ENCODE results near the gene SCGB1D4.
"Not testable (repeated sequence)": the region's sequence is repeated elsewhere in the genome, so short reads cannot be mapped to it uniquely, and the experiment has no call there.

SCGB1D4 gene, protein sequence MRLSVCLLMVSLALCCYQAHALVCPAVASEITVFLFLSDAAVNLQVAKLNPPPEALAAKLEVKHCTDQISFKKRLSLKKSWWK

DNA sequence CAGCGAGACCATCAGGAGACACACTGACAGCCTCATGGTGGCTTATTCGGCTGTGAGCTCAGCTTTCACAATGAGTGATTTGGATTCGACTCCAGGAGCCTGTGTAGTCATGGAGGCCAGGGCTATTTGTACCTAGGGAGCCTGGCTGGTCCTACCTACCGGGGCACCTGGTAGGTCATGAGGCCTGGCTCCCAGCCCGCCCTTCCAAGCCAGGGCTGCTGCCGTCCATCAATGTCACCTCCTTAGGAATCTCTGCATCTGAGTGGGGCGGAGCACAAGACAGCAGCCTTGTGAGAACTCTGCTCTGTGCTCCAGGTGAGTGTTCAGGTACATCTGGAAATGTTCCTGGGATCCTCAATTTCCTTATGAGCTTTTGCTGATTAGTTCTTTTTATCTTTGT, at the start of gene SCGB1D4:
SCGB1D4 (minus strand) TSS at position 101 of the 400 bp plus-strand sequence; CDS start at position 36, 65 bp downstream.
- DNase-seq = no peak

DNA sequence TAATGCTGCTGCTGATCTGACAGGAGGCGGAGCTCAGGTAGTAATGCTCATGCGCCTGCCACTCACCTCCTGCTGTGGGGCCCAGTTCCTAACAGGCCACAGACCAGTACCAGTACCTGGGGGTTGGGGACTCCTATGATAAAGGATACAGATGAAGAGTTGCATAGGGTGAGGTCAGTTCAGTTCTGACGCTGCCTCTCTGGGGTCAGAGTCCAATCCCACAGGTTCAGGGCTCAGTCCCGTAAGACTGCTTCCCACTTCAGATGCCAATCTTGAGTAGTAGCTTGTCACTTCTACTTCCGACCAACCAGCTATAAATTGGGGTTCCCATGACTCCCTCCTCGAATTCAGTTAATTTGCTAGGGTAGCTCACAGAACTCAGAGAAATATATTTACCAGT, 47.0 kb upstream of the SCGB1D4 start:
- DNase-seq = no peak

DNA sequence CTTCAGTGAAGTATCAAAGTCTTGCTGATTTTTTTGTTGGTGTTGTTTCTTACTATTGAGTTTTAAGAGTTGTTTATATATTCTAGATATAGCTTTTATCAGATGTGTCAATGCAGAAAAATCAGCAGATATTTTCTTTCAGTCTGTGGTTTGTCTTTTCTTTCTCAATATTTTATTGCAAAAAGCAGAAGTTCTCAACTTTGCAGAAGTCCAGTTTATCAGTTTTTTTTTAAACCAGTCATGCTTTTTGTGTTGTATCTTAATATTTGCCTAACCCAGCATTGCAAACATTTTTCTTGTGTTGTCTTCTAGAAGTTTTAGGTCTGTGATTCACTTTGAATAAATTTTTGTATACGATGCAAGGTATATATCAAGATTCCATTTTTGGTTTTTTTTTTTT, 45.3 kb upstream of the SCGB1D4 start:
- no peak for DNase-seq

DNA sequence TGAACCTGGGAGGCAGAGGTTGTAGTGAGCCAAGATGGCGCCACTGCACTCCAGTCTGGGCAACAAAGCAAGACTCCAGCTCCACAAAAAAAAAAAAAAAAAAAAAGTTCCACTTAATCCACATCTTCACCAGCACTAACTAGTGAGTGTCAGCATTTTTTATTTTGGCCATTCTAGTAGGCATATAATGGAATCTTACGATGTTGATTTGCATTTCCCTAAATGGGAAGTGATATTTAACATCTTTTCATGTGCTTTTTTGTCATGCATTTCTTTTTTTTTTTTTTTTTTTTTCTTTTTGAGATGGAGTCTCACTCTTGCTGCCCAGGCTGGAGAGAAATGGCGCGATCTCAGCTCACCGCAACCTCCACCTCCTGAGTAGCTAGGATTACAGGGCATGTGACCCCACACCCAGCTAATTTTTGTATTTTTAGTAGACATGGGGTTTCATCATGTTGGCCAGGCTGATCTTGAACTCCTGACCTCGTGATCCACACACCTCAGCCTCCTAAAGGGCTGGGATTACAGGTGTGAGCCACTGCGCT, 44.8 kb upstream of the SCGB1D4 start:
- DNase-seq = not testable (repeated sequence)

DNA sequence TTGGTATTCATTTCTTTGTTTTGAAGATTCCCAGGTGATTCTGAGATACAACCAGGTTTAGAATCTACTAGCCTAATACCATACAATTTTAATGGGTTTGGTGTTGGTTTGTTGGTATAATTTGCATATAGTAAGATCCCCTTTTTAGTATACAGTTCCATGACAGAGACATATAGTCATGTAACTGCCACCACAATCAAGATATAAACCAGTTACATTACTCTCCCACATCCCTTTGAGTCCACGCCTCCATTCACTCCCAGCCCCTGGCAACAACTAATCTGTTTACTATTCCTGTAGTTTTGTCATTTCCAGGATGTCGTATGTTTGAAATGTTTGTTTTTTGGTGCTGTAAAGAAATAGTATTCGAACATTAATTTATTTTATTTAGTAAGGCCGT, 42.7 kb upstream of the SCGB1D4 start:
- DNase-seq = no peak

DNA sequence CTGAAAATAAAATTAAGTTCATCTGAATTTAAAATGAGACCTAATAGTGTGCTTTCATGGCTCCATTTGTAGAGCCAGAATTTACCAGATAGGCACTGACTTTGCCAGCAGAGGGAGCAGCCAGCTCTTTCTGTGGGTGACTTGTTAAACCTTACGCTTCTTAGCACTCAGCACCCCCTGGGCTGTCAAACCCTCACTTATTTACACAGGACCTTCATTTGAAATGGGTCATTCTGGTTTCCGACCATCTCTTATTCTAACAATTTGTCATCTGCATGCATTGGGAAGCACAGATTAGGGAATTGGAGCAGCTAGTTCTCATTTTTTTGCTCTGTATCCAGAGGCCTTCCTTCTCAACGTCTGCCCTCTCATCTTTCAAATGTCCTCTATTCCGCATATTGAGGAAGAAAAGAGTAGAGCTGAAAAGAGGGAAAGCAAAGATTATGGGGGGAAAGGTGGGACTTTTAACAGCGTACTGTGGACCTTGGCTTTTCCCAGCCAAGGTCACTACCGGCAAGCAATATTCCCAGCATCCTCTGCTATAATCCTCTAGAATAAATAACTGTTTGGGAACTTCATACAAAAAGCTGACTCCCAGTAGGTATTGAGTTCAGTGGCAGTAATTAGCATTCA, 41.5 kb upstream of the SCGB1D4 start:
- DNase-seq = peak; percentile 29

DNA sequence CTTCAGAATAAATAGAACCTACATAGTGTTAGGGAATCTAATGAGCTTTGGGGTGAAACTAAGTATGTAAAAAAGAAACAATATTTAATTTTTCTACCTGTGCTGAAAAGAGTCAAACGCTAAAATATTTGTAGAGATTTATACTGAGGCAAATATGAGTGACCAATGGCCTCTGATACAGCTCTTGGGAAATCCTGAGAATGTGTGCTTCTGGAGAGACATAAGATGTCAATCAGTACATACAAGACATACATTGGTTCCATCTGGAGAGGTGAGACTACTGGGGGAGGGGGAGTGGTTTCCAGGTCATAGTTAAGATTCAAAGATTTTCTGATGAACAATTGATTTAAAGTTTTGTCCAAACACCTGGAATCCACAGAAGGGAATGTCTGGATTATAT, 39.3 kb upstream of the SCGB1D4 start:
- no peak for DNase-seq

DNA sequence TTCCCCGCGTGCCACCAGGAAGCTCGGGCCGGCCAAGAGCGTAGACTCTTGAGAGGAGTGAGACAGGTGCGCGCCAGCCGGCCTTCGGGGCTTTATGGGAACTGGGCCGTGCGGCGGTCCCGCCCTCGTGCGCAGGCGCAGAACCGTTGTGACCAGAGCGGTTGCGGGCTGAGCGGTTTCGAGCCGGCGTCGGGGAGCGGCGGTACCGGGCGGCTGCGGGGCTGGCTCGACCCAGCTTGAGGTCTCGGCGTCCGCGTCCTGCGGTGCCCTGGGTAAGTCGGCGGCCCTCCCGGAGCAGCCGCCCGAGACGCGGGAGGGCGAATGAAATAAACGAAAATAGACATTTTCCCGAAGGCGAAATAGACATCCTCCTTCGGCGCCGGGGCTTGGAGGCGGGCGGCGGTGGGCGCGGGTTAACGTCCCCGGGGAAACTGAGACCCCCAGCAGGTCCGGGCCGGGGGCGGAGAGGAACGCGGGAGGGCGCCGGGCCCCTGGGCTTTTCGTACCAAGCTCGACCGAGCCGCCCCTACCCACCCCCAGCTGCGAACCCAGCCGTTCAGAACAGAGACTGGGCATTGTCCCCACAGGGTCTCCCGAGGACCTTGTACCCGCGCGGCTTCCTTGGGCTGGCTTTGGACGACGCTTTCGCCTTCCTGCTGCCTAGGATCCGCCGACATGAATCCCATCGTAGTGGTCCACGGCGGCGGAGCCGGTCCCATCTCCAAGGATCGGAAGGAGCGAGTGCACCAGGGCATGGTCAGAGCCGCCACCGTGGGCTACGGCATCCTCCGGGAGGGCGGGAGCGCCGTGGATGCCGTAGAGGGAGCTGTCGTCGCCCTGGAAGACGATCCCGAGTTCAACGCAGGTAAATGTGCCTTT, 38.7 kb upstream of the SCGB1D4 start, which contains the start of gene ASRGL1:
ASRGL1 (plus strand) TSS at position 146 of the 879 bp plus-strand sequence; CDS start at position 676, 530 bp downstream.
- peak; percentile 81 for DNase-seq

DNA sequence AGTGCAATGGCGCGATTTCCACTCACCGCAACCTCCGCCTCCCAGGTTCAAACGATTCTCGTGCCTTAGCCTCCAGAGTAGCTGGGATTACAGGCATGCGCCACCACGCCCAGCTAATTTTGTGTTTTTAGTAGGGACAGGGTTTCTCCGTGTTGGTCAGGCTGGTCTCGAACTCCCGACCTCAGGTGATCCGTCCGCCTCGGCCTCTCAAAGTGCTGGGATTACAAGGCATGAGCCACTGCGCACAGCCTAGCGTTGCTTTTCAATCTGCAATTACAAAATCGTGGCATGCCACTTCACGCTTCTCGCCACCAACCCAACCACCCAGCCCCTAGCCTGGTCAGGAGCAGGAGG, 38.1 kb upstream of the SCGB1D4 start:
- not testable (repeated sequence) for DNase-seq

DNA sequence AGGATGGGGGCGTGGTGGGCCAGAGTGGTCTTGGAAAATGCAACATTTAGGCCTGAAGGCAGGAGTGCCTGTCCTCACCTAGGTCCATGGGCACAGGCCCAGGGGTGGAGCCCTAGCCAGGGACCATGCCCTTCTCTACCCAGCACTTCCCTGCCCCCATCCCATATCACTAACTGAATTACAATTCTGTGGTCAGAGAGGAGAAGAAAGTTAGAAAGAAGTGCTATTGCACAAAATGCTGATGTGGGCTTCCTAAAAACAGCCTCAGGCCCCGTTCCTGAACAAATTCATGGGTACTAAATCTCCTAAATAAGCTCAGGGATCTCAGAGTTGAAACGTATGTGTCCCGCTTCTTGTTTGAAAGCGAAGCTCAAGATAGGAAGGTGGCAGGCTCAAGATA, 34.9 kb upstream of the SCGB1D4 start:
- no peak for DNase-seq

DNA sequence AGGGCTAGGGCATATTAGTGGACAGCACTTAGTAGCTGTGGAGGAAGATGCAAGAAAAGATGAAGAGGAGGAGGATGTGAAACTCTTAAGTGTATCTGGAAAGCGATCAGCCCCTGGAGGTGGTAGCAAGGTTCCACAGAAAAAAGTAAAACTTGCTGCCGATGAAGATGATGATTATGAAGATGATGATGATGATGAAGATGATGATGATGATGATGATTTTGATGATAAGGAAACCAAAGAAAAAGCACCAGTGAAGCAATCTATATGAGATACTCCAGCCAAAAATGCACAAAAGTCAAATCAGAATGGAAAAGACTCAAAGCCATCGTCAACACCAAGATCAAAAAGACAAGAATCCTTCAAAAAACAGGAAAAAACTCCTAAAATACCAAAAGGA, 32.4 kb upstream of the SCGB1D4 start:
- DNase-seq = not testable (repeated sequence)

DNA sequence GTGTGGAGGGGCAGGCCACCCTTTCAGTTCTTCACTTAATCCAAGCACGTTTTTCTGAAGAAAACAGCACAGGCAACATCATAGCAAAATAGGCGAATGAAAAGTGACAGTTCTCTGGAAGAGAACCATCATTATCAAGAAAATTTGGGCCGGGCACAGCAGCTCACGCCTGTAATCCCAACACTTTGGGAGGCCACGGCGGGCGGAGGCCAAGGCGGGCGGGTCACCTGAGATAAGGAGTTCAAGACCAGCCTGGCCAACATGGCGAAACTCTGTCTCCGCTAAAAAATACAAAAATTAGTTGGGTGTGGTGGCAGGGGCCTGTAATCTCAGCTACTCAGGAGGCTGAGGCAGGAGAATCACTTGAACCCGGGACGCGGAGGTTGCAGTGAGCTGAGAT, 28.7 kb upstream of the SCGB1D4 start:
- not testable (repeated sequence) for DNase-seq

DNA sequence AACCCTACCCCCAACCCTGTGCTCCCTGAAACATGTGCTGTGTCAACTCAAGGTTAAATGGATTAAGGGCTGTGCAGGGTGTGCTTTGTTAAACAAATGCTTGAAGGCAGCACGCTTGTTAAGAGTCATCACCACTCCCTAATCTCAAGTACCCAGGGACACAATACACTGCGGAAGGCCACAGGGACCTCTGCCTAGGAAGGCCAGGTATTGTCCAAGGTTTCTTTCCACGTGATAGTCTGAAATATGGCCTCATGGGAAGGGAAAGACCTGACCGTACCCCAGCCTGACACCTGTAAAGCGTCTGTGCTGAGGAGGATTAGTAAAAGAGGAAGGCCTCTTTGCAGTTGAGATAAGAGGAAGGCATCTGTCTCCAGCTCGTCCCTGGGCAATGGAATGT, 27.8 kb upstream of the SCGB1D4 start:
- not testable (repeated sequence) for DNase-seq

DNA sequence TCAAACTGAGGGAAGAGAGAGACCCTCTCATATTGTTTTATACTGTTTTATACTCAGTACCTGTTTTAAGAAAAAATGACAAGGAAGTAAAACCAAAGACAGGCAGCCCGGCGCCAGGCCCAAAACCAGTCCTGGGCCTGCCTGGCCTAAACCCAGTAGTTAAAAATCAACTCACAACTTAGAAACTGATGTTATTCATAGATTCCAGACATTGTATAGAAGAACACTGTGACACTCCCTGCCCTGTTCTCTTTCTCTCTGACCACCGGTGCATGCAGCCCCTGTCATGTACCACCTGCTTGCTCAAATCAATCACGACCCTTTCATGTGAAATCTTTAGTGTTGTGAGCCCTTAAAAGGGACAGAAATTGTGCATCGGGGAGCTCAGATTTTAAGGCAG, 26.9 kb upstream of the SCGB1D4 start:
- not testable (repeated sequence) for DNase-seq

DNA sequence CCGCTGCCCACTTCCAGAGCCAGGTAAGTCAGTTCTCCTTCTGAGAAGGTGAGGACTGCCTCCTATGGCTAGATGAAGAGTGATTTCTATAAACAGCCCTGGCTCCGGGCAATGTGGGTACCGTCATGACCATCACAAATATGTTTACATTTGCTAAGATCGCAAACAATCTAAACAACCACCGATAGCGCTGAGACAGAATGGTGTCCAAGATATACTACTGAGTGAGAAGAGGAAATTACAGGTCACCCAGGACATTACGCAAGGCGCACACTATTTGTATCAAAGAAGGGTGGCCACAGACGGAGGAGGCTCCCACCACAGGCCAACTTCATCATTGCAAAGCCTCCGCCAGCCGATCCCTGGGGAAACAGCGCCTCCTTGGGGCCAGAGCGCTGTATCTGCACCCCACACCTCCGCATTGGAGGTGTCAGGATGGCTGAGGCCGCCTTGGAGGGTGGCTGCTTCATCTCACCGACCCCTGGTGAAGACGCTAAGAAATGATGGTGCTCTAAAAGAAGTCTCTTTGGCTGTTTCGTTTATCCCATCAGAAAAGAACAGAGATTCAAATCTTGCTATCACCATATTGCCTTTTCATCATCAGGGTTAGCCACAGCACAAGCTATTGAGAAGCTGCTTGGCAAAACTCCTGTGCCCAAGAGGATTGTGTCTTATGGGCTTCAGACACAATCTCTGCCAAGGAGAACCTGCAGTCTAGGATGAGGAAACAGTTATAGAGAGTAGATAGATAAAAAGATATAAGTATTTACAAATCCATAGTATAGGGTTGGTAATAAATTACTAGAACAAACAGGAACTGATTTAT, 26.1 kb upstream of the SCGB1D4 start:
- DNase-seq = no peak

DNA sequence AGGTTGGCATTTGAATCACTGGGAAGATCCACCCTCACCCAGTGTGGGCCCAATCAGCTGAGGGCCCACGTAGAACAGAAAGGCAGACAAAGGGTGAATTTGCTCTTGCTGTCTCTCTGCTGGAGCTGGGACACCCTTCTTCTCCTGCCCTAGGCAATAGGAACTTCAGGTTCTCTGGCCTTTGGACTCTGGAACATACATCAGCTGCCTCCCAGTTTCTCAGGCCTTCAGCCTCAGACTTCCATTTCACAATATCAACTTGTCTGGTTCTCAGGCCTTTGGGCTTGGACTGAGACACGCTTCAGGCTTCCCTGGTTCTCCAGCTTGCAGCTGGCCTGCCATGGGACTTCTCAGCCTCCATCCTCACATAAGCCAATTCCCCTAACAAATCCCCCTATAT, 23.6 kb upstream of the SCGB1D4 start:
- DNase-seq = no peak

DNA sequence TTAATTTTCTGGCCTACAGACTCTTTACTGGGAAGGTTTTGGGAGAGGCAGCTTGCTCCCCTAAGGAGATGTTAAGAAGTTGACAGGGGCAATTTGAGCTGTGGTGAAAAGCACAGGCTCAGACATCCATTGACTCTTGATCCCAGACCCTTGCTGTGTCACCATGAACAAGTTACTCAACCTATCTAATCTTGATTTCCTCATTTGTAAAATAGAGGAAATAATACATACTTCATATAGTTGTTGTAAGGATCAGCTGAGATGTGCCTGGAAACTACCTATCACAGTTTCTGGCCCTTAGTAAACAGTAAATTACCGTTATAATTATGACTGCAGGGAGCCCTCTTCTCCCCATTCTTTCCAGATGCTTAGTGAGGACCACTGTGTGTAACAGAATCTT, 16.6 kb upstream of the SCGB1D4 start:
- DNase-seq = no peak

DNA sequence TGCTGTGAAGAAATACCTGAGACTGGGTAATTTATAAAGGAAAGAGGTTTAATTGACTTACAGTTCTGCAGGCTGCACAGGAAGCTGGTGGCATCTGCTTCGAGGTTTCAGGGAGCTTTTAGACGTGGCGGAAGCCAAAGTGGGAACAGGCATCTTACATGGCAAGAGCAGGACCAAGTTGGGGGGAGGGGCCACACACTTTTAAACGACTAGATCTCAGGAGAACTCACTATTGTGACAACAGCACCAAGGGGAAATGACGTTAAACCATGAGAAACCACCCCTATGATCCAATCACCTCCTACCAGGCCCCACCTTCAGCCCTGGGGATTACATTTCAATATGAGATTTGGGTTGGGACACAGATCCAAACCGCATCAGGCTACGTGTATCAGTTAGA, 11.1 kb upstream of the SCGB1D4 start:
- no peak for DNase-seq

DNA sequence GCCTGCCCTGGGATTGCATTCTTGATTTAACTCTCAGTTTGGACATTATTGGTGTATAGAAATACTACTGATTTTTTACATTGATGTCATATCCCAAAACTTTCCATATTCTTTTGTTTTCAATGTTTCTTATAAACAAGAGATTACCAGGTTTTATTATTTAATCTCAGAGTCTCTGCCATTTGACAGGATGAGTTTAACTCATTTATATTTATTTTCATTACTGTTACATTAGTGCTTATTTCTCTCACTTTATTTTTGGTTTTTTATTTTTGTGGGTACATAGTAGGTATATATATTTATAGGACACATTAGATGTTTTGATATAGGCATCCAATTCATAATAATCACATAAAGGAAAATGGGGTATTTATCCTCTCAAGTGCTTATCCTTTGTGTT, 9.1 kb upstream of the SCGB1D4 start:
- DNase-seq = no peak

DNA sequence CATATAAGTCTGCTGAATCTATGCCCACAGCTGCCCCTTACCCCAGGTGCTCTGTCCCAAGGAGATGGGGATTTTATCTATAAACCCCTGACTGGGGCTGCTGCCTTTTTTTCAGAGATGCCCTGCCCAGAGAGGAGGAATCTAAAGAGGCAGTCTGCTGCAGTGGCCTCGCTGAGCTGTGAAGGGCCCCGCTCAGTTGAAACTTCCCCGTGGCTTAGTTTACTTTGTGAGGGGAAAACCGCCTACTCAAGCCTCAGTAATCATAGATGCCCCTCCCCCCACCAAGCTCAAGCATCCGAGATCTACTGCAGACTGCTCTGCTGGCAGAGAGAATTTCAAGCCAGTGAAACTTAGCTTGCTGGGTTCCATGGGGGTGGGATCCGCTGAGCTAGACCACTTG, 7.4 kb upstream of the SCGB1D4 start:
- no peak for DNase-seq

DNA sequence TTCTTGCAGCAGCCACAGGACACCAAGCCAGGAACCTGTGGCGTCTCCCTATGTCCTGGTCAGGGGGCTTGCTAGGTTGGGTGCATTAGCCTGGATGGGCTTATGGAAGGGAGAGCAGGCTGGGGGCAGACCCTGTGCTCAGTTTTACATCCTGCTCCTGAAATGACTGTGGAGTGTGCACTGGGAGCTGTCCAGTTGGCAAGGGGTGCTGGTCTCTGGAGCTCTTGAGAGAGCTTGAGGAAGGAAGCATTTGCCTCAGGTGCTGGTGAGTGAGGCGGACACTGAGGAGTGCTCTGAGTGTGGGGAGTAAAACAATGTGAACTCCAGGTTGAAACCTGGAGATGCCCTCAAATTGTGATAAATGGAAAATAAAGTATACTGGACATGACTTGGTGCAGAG, 3.4 kb downstream of the SCGB1D4 start:
- no peak for DNase-seq

DNA sequence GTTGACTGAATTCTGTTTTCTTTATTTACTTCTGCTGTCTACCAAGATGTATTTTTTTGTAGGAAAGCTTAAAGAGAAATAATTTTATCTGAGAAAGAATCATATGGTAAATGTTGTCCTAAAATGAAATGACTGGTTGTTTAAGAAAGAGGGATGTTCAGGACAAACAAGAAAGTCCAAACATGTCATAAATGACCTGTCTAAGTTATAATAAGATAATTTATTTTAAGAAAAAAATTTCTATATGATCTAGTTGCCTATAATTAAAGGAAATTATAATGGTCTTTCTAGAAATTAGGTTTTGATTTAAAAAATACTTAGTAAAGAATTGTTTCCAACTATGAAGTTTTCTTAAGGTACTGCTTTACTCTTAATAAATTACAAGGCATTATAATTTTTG, 18.4 kb downstream of the SCGB1D4 start:
- DNase-seq = no peak

DNA sequence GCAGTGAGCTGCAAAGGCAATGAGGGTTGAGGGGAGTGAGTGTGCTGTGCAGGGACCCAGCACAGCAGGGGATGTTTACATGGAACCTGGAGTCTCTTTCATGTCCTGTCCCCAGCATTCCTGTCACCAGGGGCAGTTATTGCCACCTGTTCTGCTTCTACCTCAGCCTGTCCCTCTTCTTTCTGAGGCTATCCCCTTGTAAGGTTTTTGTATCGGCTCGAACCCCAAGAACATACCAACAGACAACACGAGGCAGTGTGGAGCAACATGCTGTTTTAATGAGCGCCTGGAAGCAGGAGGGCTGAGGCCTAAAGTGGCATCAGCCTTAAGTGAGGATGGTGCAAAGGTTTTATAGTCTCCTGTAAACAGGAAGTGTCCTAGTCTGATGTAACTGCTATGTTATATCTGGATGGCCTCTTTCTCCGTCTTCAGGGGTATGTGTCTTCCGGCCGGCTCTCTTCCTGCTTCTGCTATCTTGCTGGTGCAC, 25.0 kb downstream of the SCGB1D4 start:
- DNase-seq = no peak
